ENCODE results near the gene FARP1.

The FARP1 gene

DNA sequence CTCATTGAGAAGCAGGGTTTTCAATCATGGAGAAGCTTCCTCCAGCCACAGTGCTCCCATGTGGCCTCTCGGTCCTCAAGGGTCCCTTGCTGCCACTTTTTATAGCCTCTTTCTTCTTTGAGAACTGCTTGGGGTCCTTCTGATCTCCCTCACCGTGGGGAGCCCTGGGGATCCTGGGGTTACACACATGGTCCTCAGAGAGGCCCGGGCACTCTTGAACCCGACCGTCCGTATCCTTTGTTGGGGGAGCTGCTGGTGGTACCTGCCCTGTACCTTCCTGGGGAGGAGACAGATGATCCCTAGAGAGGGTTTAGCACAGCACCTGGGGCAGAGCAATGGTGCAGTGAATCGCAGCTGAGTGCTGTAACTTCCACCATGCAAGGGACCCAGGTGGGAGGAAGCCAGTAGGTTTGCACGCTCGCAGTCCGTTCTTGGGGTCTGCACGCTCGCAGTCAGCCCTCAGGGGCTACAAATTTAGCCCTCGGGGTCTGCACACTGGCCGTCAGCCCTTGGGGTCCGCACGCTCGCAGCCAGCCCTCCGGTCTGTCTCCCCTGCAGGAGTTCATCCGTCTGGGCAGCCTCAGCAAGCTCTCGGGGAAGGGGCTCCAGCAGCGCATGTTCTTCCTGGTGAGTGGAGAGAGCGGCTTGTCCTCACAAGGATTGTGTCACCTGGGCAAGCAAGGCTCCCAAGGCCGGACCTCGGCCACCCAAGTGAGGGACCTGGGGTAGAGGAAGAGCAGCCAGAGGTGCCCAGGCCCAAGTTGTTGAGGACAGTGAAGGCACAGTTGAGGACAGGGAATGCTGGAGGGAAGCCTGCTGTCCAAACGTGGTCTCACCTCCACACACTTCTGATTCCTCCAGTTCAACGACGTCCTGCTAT is 295.6 kb downstream of the FARP1 start:
- no peaks in the 10 kb centered on the region for H4K20me1 ChIP-seq (ENCODE audit: control insufficient read depth, insufficient read depth, low read depth, low read length)
- H3K27ac ChIP-seq (ENCODE audit: low read depth, low read length), result no peak overlapping the region
- H3K4me3 ChIP-seq (ENCODE audit: low read length), result no peak overlapping the region
- H3K9me2 ChIP-seq (replicated peaks; ENCODE audit: control insufficient read depth, low read length), result no peaks in the 10 kb centered on the region
- H3K79me2 ChIP-seq (ENCODE audit: control insufficient read depth, low read length), result no peaks in the 10 kb centered on the region
- no peaks in the 10 kb centered on the region for H3K9me3 ChIP-seq (ENCODE audit: control insufficient read depth, insufficient read depth, low read length)
- H3K27me3 ChIP-seq (ENCODE audit: control insufficient read depth, low read length), result no peaks in the 10 kb centered on the region
- no peaks in the 10 kb centered on the region for H3K36me3 ChIP-seq (ENCODE audit: control insufficient read depth, low read length)
- no peak for TF ChIP-seq EZH2phosphoT487 (IDR thresholded peaks at IDR 0.05; ENCODE audit: borderline replicate concordance, low read length)
- TF ChIP-seq, protein P1, sequence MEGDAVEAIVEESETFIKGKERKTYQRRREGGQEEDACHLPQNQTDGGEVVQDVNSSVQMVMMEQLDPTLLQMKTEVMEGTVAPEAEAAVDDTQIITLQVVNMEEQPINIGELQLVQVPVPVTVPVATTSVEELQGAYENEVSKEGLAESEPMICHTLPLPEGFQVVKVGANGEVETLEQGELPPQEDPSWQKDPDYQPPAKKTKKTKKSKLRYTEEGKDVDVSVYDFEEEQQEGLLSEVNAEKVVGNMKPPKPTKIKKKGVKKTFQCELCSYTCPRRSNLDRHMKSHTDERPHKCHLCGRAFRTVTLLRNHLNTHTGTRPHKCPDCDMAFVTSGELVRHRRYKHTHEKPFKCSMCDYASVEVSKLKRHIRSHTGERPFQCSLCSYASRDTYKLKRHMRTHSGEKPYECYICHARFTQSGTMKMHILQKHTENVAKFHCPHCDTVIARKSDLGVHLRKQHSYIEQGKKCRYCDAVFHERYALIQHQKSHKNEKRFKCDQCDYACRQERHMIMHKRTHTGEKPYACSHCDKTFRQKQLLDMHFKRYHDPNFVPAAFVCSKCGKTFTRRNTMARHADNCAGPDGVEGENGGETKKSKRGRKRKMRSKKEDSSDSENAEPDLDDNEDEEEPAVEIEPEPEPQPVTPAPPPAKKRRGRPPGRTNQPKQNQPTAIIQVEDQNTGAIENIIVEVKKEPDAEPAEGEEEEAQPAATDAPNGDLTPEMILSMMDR (IDR thresholded peaks at IDR 0.05; ENCODE audit: low read depth, low read length, poor library complexity, severe bottlenecking), result no peak
- H3K4me2 ChIP-seq (ENCODE audit: low read length), result no peak overlapping the region
- no peaks in the 10 kb centered on the region for H3K4me1 ChIP-seq (ENCODE audit: control insufficient read depth, low read length)
- no peaks in the 10 kb centered on the region for H3F3A ChIP-seq (ENCODE audit: control insufficient read depth, insufficient read depth)

DNA sequence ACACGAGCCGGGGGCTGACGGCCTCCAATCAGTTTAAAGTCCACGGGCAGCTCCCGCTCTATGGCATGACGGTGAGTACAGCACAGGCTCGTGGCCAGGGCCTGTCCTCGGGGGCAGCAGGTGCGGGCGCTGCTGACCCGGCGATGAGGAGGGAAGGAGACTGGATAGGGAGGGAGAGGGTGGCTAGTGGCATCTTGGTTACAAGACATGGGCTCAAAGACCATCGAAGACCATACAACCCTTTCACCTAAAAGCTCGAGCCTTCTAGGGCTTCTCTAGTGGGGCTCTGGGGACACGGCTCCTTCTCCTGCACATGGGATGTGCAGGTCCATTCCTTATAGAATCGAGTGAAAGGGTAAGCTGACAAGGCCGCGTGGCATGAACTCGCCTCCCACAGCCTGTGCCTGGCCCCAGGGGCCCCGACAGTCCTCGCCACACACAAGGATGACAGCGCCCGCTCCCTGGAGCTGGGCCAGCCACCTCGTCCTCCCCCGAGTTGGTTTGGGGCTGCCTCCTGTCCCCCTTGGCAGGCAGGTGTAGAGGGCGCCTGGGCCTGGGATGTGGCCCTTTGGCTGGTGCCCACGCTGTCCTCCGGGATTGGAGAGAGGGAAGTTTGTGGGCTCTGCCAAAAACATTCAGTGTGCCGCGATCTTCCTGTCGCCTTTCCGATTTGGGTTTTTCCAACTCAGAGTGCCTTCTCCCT is 296.4 kb downstream of the FARP1 start:
- Histone ChIP-seq H3K9me2 (replicated peaks; ENCODE audit: control insufficient read depth, low read length) (no peaks in the 10 kb centered on the region), H3F3A (ENCODE audit: control insufficient read depth, insufficient read depth) (no peaks in the 10 kb centered on the region), H3K27ac (ENCODE audit: low read depth, low read length) (no peak overlapping the region), H3K27me3 (ENCODE audit: control insufficient read depth, low read length) (no peaks in the 10 kb centered on the region), H3K79me2 (ENCODE audit: control insufficient read depth, low read length) (no peaks in the 10 kb centered on the region), H4K20me1 (ENCODE audit: control insufficient read depth, insufficient read depth, low read depth, low read length) (no peaks in the 10 kb centered on the region), H3K36me3 (ENCODE audit: control insufficient read depth, low read length) (no peaks in the 10 kb centered on the region), H3K4me3 (ENCODE audit: low read length) (no peak overlapping the region), H3K9me3 (ENCODE audit: control insufficient read depth, insufficient read depth, low read length) (no peaks in the 10 kb centered on the region), H3K4me1 (ENCODE audit: control insufficient read depth, low read length) (no peaks in the 10 kb centered on the region), H3K4me2 (ENCODE audit: low read length) (no peak overlapping the region)
- TF ChIP-seq, protein P1 (IDR thresholded peaks at IDR 0.05; ENCODE audit: low read depth, low read length, poor library complexity, severe bottlenecking), result no peak
- no peak for TF ChIP-seq EZH2phosphoT487 (IDR thresholded peaks at IDR 0.05; ENCODE audit: borderline replicate concordance, low read length)

DNA sequence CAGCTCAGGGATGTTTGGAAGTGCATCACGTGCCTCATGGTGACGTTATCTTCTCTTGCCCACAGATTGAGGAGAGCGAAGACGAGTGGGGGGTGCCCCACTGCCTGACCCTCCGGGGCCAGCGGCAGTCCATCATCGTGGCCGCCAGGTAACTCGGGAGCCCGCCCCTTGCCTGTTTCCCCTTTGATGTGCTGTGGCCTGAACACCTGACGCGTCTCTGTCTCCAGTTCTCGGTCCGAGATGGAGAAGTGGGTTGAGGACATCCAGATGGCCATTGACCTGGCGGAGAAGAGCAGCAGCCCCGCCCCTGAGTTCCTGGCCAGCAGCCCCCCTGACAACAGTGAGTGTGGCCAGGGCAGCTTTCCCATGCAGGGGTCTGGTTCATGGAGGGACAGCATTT is 297.0 kb downstream of the FARP1 start:
- H3K36me3 ChIP-seq (ENCODE audit: control insufficient read depth, low read length), result no peaks in the 10 kb centered on the region
- no peaks in the 10 kb centered on the region for H3K27me3 ChIP-seq (ENCODE audit: control insufficient read depth, low read length)
- H3K9me2 ChIP-seq (replicated peaks; ENCODE audit: control insufficient read depth, low read length), result no peaks in the 10 kb centered on the region
- H3F3A ChIP-seq (ENCODE audit: control insufficient read depth, insufficient read depth), result no peaks in the 10 kb centered on the region
- H3K27ac ChIP-seq (ENCODE audit: low read depth, low read length), result no peak overlapping the region
- no peak overlapping the region for H3K4me2 ChIP-seq (ENCODE audit: low read length)
- no peaks in the 10 kb centered on the region for H3K4me1 ChIP-seq (ENCODE audit: control insufficient read depth, low read length)
- H4K20me1 ChIP-seq (ENCODE audit: control insufficient read depth, insufficient read depth, low read depth, low read length), result no peaks in the 10 kb centered on the region
- H3K9me3 ChIP-seq (ENCODE audit: control insufficient read depth, insufficient read depth, low read length), result no peaks in the 10 kb centered on the region
- H3K79me2 ChIP-seq (ENCODE audit: control insufficient read depth, low read length), result no peaks in the 10 kb centered on the region
- H3K4me3 ChIP-seq (ENCODE audit: low read length), result no peak overlapping the region
- TF ChIP-seq EZH2phosphoT487 (IDR thresholded peaks at IDR 0.05; ENCODE audit: borderline replicate concordance, low read length), result no peak
- TF ChIP-seq, protein P1 (IDR thresholded peaks at IDR 0.05; ENCODE audit: low read depth, low read length, poor library complexity, severe bottlenecking), result no peak

Data from DOHH2 (cell line).